OCI-M2 (cell line): ENCODE measurements around the gene SHLD3.
"Not testable (repeated sequence)": the region's sequence is repeated elsewhere in the genome, so short reads cannot be mapped to it uniquely, and the experiment has no call there.

Experiments
- DNase-seq: peaks from one replicate; lab custom pipeline; 2025; ENCODE audit not compliant: unreplicated experiment; lab: John Stamatoyannopoulos, UW

Gene SHLD3

GRCh38 chr5:65676056-65676455, 51.2 kb downstream of the SHLD3 start:
- DNase-seq = not testable (repeated sequence)
